Transverse colon (tissue), 4 donors: ENCODE data around the gene ACTN4. TPM values are rescaled to one million over a fixed set of nuclear protein-coding genes. Genes with fewer than 3 reads are reported as not detected.

Experiments
- DNase-seq: peaks from one replicate; pipeline ENCODE4 v3.0.0-alpha.2; 2019
- H3K27ac ChIP-seq, 4 donors: fragments of 200-600 bp; sonication (generic); 2 replicates each; pipeline ENCODE4 v1.5.1; 2016 to 2018; ENCODE audit warnings: inconsistent platforms in 4 of 4
- H3K27me3 ChIP-seq: fragments of 200-600 bp; sonication (generic); 2 replicates; pipeline ENCODE4 v1.5.1; 2017; ENCODE audit warnings: inconsistent platforms
- H3K36me3 ChIP-seq, 4 donors: fragments of 200-600 bp; sonication (generic); 2 replicates each; pipeline ENCODE4 v1.5.1; 2017 to 2019; ENCODE audit warnings: inconsistent platforms in 4 of 4
- H3K4me1 ChIP-seq, 4 donors: fragments of 200-600 bp; sonication (generic); 2 replicates each; pipeline ENCODE4 v1.5.1; 2017 to 2020; ENCODE audit warnings: inconsistent platforms in 4 of 4
- H3K4me3 ChIP-seq, 4 donors: fragments of 200-600 bp; sonication (generic); 1 replicate in 1 of 4; 2 replicates in 3 of 4; pipeline versions ENCODE4 v1.5.1 to v1.6.1; 2017 to 2019; ENCODE audit warnings: inconsistent platforms in 4 of 4
- H3K9me3 ChIP-seq, 2 donors: fragments of 200-600 bp; sonication (generic); 2 replicates each; pipeline ENCODE4 v1.5.1; 2017 to 2019; ENCODE audit warnings: inconsistent platforms in 2 of 2
- EP300 ChIP-seq: sonication (generic); formaldehyde crosslinking; IDR thresholded peaks from one replicate; pipeline ENCODE4 v1.6.1; 2017; ENCODE audit warnings: antibody characterized with exemption, low read depth
- POLR2A ChIP-seq: fragments of 450-650 bp; IDR thresholded peaks from one replicate; pipeline ENCODE4 v1.6.1; 2016; ENCODE audit warnings: antibody characterized with exemption, mild to moderate bottlenecking, moderate library complexity
- POLR2AphosphoS5 ChIP-seq, 3 donors: sonication (generic); formaldehyde crosslinking; IDR thresholded peaks; one replicate each; pipeline ENCODE4 v1.6.1; 2016; ENCODE audit warnings: antibody characterized with exemption in 3 of 3
- WGBS, 2 donors: methylation state at CpG; one replicate each; pipeline ENCODE4 v1.1.5; 2018; ENCODE audit warnings: low coverage in 1 of 2; 5-methylcytosine and 5-hydroxymethylcytosine counted together
- in situ Hi-C, 4 donors: fragments of 200-750 bp; cut with MboI; loops; one replicate each; pipeline versions ENCODE4 v1.15.0 to v1.15.1; 2017; ENCODE audit warnings: low sequenced_read_pairs in 3 of 4, low pct_ligation_motif_present in 1 of 4, low pct_unique_long_range_greater_than_20kb in 1 of 4
- intact Hi-C: fragments of 100-400 bp; cut with DNase I; formaldehyde crosslinking; loops from one replicate; pipeline ENCODE4 v1.15.1; 2023; ENCODE audit warnings: low total_unique reads
- total RNA-seq, 4 donors: library from RNA; depleted of rRNA; stranded (reverse); fragments of >200 nt; gene quantifications; one replicate each; pipeline ENCODE4 v1.1.0, GENCODE V29; 2016
- TF ChIP-seq, protein P1 (sequence below), 5 experiments: fragments of 200-600 bp in 3 of 5; fragments of 450-650 bp in 2 of 5; sonication (generic) in 3 of 5; IDR thresholded peaks; 1 replicate in 2 of 5; 2 replicates in 3 of 5; pipeline ENCODE4 v1.5.1; 2016 to 2017; ENCODE audit warnings: antibody characterized with exemption in 5 of 5, inconsistent platforms in 3 of 5, mild to moderate bottlenecking in 2 of 5, moderate library complexity in 1 of 5

ACTN4 gene
- total RNA-seq, 4 donors from 2014 or later = 458 to 1,080 (median 723) TPM

DNA sequence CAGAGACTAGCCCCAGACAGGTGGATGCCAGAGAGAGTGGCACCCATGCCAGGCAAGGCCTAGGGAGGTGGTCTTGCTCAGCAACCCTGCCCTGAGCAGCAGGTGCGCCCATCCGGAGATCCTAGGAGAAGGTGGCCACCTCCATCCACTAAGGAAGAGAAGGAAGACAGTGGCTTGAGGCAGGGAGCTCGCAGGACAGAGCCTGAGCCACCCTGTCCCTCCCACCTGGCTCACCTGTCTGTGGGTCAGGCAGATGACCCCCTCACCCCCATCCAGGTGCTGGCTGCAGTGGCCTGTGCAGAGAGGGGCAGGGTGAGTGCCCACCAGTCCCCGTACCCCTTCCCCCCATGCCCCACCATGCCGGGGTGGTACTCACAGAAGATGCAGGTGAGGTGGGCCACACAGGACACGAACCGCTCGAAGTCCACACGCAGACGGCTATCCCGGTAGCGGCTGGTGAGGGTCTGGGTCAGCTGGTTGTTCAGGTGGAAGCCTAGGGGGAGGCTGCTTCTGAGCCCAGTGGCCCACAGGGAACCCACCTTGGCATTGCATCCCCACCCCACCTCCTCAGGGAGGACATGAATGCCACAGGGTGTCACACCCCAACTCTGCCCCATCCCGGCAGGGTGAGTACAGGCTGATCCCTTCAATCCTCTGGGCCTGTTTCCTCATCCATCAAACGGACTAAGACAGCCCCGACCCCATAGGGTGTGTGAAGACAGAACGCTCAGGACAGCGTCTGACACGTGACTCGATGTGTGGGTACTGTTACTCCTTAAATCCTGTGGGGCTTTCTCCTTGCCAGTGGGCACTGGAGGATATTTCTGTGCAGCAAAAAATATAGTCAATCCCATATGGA is 83.5 kb downstream of the ACTN4 start:
- WGBS, 2 donors = 82% methylated on average over 16 of the region's 19 CpGs; no CpG with 5 or more reads in 1 of the 2 donors
- intact Hi-C loops = no loop called here

GRCh38 chr19:38731654-38732301 is 84.3 kb downstream of the ACTN4 start:
- H3K4me1 ChIP-seq = peaks cover 4 to 65% (median 45%) of the 10 kb centered on the region in 4 donors
- peak overlapping the region; percentile 82 to 89 (median 85) for H3K27ac ChIP-seq
- intact Hi-C loops = no loop called here
- TF ChIP-seq, protein P1, sequence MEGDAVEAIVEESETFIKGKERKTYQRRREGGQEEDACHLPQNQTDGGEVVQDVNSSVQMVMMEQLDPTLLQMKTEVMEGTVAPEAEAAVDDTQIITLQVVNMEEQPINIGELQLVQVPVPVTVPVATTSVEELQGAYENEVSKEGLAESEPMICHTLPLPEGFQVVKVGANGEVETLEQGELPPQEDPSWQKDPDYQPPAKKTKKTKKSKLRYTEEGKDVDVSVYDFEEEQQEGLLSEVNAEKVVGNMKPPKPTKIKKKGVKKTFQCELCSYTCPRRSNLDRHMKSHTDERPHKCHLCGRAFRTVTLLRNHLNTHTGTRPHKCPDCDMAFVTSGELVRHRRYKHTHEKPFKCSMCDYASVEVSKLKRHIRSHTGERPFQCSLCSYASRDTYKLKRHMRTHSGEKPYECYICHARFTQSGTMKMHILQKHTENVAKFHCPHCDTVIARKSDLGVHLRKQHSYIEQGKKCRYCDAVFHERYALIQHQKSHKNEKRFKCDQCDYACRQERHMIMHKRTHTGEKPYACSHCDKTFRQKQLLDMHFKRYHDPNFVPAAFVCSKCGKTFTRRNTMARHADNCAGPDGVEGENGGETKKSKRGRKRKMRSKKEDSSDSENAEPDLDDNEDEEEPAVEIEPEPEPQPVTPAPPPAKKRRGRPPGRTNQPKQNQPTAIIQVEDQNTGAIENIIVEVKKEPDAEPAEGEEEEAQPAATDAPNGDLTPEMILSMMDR (IDR thresholded peaks at IDR 0.05) = no peak
- peak in 2 of 3 donors; percentile 32 to 78 for TF ChIP-seq POLR2AphosphoS5 (IDR thresholded peaks at IDR 0.05)
- in situ Hi-C loops = no loop called here
- no peak overlapping the region for H3K4me3 ChIP-seq
- 46 to 64% methylated on average over 2 to 10 of the region's 10 CpGs for WGBS, 2 donors
- peaks cover 0 to 14% (median 3%) of the 10 kb centered on the region in 4 donors for H3K36me3 ChIP-seq
- no peaks in the 10 kb centered on the region for H3K9me3 ChIP-seq
- peak; percentile 75 for DNase-seq
- H3K27me3 ChIP-seq = no peaks in the 10 kb centered on the region

More for the DNA sequence above, 83.5 kb downstream of the ACTN4 start:
- H3K36me3 ChIP-seq = peaks cover 0 to 22% (median 7%) of the 10 kb centered on the region in 4 donors
- peaks cover 4 to 57% (median 38%) of the 10 kb centered on the region in 4 donors for H3K4me1 ChIP-seq
- peak overlapping the region; percentile 82 to 89 (median 85) for H3K27ac ChIP-seq
- no peaks in the 10 kb centered on the region for H3K9me3 ChIP-seq
- TF ChIP-seq, protein P1 (IDR thresholded peaks at IDR 0.05) = no peak
- TF ChIP-seq POLR2AphosphoS5 (IDR thresholded peaks at IDR 0.05) = peak in 1 of 3 donors; percentile 52
- no peaks in the 10 kb centered on the region for H3K27me3 ChIP-seq
- in situ Hi-C loops = no loop called here
- no peak for DNase-seq
- no peak overlapping the region for H3K4me3 ChIP-seq

- intact Hi-C loops = no loop called here
These were observed 85.7 kb downstream of the ACTN4 start for GRCh38 chr19:38733241-38733492.

DNA sequence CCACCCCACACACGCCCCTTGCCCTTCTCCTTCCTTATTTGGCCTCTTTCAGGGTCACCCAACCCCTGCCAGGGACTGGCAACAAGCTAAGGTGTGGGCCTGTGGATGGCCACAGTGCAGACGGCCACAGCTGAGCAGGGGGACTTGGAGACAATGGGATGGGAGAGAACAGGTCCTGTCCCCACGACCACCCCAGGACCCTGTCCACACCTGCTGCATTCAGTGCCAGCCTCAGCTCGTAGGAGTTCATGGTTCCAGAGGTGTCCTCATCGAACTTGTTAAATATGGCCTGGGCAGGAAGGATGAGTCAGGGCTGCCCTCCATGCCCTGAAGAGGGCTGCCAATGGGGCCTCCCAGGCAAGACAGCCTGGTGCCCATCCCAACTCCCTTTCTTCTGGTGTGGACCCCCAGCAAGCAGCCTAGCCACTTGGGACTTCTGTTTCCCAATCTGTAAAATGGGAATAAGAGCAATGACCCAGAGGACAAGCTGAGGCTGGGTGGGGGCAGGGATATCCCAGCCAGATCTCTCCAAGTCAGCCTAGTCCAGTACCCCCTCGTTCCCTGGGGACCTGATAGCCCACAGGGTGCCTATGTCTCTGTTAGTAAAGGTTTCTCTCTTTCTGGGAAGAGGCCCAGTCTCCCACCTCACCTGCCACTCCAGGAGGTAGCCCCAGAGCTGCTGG is 86.2 kb downstream of the ACTN4 start:
- H3K9me3 ChIP-seq = no peaks in the 10 kb centered on the region
- no peaks in the 10 kb centered on the region for H3K36me3 ChIP-seq
- H3K4me1 ChIP-seq = peaks cover 4 to 64% (median 48%) of the 10 kb centered on the region in 4 donors
- H3K4me3 ChIP-seq = no peak overlapping the region
- 66% methylated on average over 6 of the region's 6 CpGs; no CpG with 5 or more reads in 1 of the 2 donors for WGBS, 2 donors
- intact Hi-C loops = no loop called here
- DNase-seq = no peak
- peak in 1 of 3 donors; percentile 3 for TF ChIP-seq POLR2AphosphoS5 (IDR thresholded peaks at IDR 0.05)
- TF ChIP-seq EP300 = no peak
- TF ChIP-seq, protein P1 (IDR thresholded peaks at IDR 0.05) = no peak
- in situ Hi-C loops = no loop called here
- H3K27me3 ChIP-seq = no peaks in the 10 kb centered on the region
- H3K27ac ChIP-seq = peak overlapping the region; percentile 82 to 89 (median 85)

More at GRCh38 chr19:38733241-38733492, 85.7 kb downstream of the ACTN4 start:
- Histone ChIP-seq H3K36me3 (no peaks in the 10 kb centered on the region), H3K27me3 (no peaks in the 10 kb centered on the region), H3K27ac (peak overlapping the region; percentile 82 to 89 (median 85)), H3K4me1 (peaks cover 4 to 64% (median 48%) of the 10 kb centered on the region in 4 donors), H3K9me3 (no peaks in the 10 kb centered on the region), H3K4me3 (no peak overlapping the region)
- no peak for DNase-seq
- in situ Hi-C loops = no loop called here
- TF ChIP-seq POLR2AphosphoS5 (IDR thresholded peaks at IDR 0.05) (no peak), POLR2A (no peak)
- TF ChIP-seq, protein P1 (IDR thresholded peaks at IDR 0.05) = no peak
- 93% methylated on average over 1 of the region's 1 CpG; no CpG with 5 or more reads in 1 of the 2 donors for WGBS, 2 donors
